HG03342 (cell line): ENCODE results near the gene NECTIN1.
"Not testable (repeated sequence)": the region's sequence is repeated elsewhere in the genome, so short reads cannot be mapped to it uniquely, and the experiment has no call there.

Experiments
- ATAC-seq: cut with Tn5 transposase; IDR thresholded peaks from one replicate; pipeline ENCODE4 v1.9.1; 2021; ENCODE audit warnings: mild to moderate bottlenecking, moderate library complexity; ENCODE audit not compliant: unreplicated experiment

The NECTIN1 gene

DNA sequence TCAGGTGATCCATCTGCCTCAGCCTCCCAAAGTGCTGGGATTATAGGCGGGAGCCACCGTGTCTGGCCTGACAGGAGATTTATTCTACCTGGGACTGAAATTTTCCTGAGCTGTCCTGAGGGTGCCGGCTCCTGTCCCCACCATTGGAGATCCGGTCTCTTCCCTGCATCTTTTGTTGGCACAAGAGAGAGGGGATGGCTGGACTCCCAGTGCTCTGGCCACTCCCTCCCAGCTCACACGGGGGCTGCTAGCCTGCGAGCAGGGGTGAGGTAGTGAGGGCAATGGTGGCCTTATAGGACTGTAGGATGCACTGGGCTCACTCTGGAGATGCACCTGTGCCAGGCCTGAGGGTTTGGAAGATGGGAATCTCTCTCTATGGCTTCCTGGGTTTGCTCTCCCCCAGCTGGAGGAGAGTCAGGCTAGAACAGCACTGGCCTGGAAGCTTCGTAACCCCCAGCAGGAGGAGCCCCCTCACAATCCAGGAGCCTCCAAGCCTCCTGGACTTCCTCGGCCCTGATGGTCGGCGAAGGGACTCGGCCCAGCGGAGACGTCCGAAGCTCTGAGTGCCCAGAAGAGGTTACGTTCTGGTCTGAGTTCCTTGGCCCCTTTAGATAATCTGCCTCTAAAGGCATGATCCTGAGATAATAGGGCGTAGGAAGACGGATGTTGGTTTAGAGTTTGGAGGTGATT, 106.4 kb downstream of the NECTIN1 start:
- ATAC-seq: no peak

- ATAC-seq: peak; percentile 55
Measured at GRCh38 chr11:119619665-119620064, 109.3 kb downstream of the NECTIN1 start.

GRCh38 chr11:119618208-119618909, 110.6 kb downstream of the NECTIN1 start:
- no peak for ATAC-seq

- no peak for ATAC-seq
Measured at GRCh38 chr11:119617340-119617713, 111.7 kb downstream of the NECTIN1 start.

- ATAC-seq: no peak
Measured at GRCh38 chr11:119616586-119617339, 112.2 kb downstream of the NECTIN1 start.

DNA sequence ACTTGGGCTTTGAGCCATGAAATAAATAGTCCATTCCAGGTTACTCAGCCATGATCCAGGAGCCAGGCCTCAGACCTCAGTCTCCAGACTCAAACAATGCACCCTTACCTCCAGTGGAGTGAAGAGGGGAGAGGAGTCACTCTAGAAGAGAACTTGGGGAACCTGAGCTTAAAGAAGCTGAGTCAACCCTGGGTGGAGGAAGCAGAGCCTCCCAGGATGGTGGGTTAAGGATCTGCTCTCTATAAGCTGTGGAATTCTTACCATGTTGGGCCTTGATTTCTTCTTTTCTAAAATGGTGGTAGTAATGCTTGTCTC, 113.2 kb downstream of the NECTIN1 start:
- no peak for ATAC-seq

DNA sequence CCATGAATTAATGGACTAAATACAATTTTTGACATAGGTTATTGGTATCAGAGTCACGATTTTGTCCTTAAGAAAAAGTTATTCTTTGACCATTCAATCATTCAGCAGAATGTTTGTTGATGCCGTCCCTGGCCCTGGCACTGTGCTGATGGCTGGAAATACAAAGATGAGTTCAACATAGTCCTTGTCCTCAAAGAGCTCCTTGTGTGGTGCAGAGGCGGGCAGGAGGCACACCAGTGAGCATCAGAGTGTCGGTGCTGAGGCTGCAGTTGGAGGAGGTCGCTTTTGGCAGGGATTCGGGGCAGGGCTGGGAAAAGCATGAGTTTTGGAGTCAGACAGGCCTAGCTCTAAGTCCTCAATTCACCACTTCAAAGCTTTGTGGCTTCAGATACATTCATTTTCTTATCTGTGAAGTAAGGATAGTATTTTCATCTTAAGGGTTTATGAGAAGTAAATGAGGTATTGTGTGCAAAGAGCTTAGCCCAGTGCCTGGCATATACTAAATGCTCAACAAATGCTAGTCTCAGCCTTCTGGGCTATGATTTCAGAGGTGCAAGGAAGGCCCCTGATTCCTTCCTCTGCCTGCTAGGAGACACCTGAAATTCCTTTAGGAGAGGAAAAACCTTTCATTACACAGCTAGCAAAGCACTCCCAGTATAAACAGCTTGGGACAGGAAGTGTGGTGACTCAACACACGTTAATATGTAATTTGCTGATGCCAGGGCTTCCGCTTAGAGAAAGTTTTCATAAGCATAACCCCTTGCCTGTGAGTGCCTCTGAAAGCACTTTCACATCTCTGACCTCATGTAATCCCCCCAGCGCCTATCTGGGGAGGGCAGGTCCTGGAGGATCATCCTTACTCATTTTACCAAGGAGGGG, 113.8 kb downstream of the NECTIN1 start:
- peak; percentile 70 for ATAC-seq

GRCh38 chr11:119614222-119615002, 114.6 kb downstream of the NECTIN1 start:
- no peak for ATAC-seq

DNA sequence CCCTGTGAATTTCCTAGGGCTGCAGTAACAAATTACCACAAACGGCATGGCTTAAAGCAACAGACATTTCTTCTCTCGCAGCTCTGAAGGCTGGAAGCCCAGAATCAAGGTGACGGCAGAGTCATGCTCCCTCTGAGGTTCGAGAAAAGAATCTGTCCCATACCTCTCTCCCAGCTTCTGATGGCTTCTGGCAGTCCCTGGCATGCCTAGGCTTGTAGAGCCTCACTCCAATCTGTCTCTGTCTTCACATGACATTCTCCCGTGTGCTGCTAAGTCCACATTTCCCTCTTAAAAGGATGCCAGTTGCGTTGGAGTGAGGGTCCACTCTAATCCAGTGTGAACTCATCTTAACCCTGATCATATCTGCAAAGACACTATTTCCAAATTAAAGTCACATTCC, 116.2 kb downstream of the NECTIN1 start:
- no peak for ATAC-seq

- ATAC-seq: no peak
Measured at GRCh38 chr11:119610836-119611426, 118.1 kb downstream of the NECTIN1 start.

GRCh38 chr11:119608781-119609180, 120.2 kb downstream of the NECTIN1 start:
- ATAC-seq: no peak

- ATAC-seq: no peak
Measured at GRCh38 chr11:119608201-119608600, 120.8 kb downstream of the NECTIN1 start.

DNA sequence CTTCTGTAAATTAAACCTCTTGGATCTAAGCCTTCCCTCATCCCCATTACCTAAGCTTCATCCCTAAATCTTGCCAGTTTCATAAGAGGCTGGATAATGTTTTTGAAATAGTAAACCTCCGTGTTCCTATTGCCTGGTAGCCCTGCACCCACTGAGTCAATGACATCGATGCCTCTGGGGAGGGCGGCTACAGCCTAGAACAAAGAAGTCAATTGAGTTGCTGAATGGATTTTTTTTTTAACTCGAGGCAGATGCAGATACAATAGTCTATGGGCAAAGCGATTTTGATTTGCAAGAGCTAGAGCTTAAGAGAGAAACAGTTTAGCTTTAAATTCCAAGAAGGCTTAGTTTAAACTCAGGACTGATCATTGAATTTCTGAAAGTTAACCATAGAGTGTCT, 121.3 kb downstream of the NECTIN1 start:
- ATAC-seq: no peak

- no peak for ATAC-seq
Measured at GRCh38 chr11:119605137-119605665, 123.8 kb downstream of the NECTIN1 start.

DNA sequence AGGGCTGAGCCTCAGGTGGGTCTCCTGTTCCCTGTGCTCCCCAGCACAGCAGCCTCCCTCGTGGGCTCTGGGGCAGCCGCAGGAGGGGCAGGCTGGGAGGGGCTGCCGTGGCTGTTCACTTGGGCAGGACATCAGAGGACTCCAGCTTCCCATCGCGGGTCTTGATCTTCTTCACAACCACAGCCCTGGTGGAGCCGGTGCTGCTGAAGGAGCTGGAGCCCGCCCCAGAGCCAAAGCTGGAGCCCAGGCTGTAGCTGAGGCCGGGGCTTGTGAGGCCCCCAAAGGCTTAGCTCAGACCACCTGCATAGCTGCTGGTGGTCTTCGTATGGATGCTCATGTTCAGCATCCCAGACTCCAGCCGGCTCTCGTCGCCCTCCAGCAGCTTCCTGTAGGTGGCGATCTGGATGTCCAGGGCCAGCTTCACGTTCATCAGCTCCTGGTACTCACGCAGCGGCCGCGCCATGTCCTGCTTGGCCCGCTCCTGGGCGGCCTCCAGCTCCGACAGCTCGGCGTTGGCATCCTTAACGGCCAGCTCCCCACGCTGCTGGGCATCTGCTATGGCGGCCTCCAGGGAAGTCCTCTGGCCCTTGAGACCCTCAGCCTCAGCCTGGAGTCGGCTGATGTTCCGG, 126.1 kb downstream of the NECTIN1 start:
- no peak for ATAC-seq

DNA sequence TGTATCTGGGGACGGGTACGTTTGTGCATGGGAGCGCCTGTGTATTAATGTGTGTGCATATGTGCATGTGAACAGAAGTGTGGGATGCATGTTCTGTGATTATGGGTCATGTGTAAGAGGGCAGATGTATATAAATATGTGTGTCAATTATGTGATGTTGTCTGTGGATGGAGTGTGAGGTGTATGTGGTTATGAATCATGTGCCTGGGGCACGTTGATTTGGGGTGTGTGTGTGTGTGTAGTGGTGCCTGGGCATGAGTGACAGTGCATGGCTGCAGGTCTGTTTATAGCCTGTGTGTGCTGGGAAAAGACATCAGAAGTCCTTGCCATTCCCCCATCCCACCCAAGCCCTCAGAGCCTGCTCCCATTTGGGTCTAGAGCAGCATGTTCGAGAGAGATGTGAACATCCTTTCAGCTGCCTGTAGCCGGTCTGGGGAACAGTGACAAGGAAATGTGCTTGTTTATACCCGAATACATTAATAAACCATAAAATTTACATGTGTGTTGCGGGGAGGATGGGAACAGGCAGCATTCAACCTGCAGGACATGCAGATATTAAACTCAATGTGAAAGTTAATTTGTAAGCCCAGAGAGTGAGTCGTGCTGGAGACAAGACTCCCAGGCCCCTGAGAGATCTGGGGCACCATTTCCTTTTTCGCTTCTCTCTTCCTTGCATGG, 129.0 kb downstream of the NECTIN1 start:
- ATAC-seq: no peak

GRCh38 chr11:119595941-119596340, 133.1 kb downstream of the NECTIN1 start:
- ATAC-seq: not testable (repeated sequence)

DNA sequence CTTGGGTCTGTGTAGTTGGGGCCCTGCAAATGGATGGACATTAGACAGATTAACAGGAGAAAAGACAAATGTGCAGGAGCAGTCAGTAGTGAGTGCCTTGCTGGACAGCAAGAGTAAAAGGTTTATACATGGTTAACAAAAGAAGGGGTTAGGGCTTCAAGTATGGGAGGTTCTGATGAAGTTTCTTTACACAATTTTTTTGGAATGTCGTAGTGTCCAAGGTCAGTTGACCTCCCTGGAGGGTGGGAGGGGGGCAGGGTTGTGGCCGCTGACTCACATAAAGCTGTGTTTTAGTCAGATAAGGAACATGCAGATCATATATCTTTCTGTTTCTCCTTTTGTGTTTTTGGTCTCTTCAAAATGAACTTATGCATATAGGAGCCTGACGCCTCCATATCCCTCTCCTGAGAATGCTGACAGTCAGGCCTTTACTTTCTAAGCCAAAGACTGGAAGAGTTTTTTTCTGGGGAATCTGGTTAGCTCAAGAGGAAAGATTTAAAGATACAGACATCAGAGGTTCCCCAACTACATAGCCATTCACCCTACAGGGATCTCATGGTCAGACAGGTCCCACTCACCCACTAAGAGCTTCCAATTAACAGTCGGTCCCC, 134.3 kb downstream of the NECTIN1 start:
- no peak for ATAC-seq
